Lung (tissue), 12 donors: ENCODE data around the gene GJD4. TPM values are rescaled to one million over a fixed set of nuclear protein-coding genes. Genes with fewer than 3 reads are reported as not detected.

ENCODE experiments used
- ATAC-seq: fragments of 200-7000 bp; cut with Tn5 transposase; one replicate; pipeline ENCODE4 v1.9.1; 2020; ENCODE audit warnings: moderate number of reproducible peaks; ENCODE audit not compliant: insufficient read depth, low FRiP score
- DNase-seq, 3 donors: peaks; one replicate each; pipeline ENCODE4 v3.0.0-alpha.2; 2013 to 2017
- H3K27ac ChIP-seq, 2 donors: one replicate each; pipeline ENCODE4 v1.5.1; 2013; ENCODE audit warnings: mild to moderate bottlenecking in 2 of 2, moderate library complexity in 2 of 2, control low read depth in 1 of 2, inconsistent platforms in 1 of 2, low read depth in 1 of 2, low read length in 1 of 2
- H3K27me3 ChIP-seq, 3 donors: one replicate each; pipeline ENCODE4 v1.5.1; 2013; ENCODE audit warnings: low read length in 2 of 3; ENCODE audit not compliant: control insufficient read depth in 3 of 3, insufficient read depth in 3 of 3
- H3K36me3 ChIP-seq, 4 donors: one replicate each; pipeline ENCODE4 v1.5.1; 2013; ENCODE audit warnings: low read length in 4 of 4, mild to moderate bottlenecking in 1 of 4, moderate library complexity in 1 of 4; ENCODE audit not compliant: control insufficient read depth in 4 of 4, insufficient read depth in 4 of 4
- H3K4me1 ChIP-seq, 5 donors: one replicate each; pipeline ENCODE4 v1.5.1; 2013; ENCODE audit warnings: low read length in 5 of 5, mild to moderate bottlenecking in 2 of 5, moderate library complexity in 1 of 5; ENCODE audit not compliant: control insufficient read depth in 5 of 5, insufficient read depth in 5 of 5
- H3K4me3 ChIP-seq: one replicate; pipeline ENCODE4 v1.5.1; 2013; ENCODE audit warnings: mild to moderate bottlenecking, control low read depth, moderate library complexity
- H3K9ac ChIP-seq, 2 donors: one replicate each; pipeline ENCODE4 v1.5.1; 2013; ENCODE audit warnings: low read length in 2 of 2, control low read depth in 1 of 2; ENCODE audit not compliant: insufficient read depth in 1 of 2
- H3K9me3 ChIP-seq, 4 donors: one replicate each; pipeline ENCODE4 v1.5.1; 2013; ENCODE audit warnings: low read length in 3 of 4, mild to moderate bottlenecking in 1 of 4, moderate library complexity in 1 of 4; ENCODE audit not compliant: control insufficient read depth in 4 of 4, insufficient read depth in 3 of 4
- CTCF ChIP-seq: IDR thresholded peaks from 2 replicates; pipeline ENCODE4 v1.5.1; 2012; ENCODE audit warnings: mild to moderate bottlenecking; ENCODE audit errors: control extremely low read depth, extremely low read depth
- WGBS, 2 donors: extraction: QIAGEN DNeasy Blood & Tissue Kit; methylation state at CpG; one replicate each; pipeline ENCODE4 v1.1.7; 2013; 5-methylcytosine and 5-hydroxymethylcytosine counted together
- polyA plus RNA-seq, 2 donors: library from polyadenylated mRNA; stranded (reverse); fragments of 200-250 nt; gene quantifications; one replicate each; pipeline ENCODE4 v1.2.1, GENCODE V29; 2013
- total RNA-seq, 2 donors: library from RNA; depleted of rRNA in 1 of 2; stranded (reverse); fragments of >200 nt in 1 of 2; gene quantifications; one replicate each; pipeline ENCODE4 v1.2.1, GENCODE V29; 2014 to 2021
- donor health status: control.
- donor health status: control.
- donor health status: Bipolar disorder and iron deficiency.
- donor health status: healthy.
- donor health status: DM: yes; HTN: yes; CAD: no.

Gene GJD4
- total and polyA plus RNA-seq, 4 donors: 0.07 TPM; not detected in 3

GRCh38 chr10:35600193-35600592 is 4.9 kb upstream of the GJD4 start:
- no peak for ATAC-seq
- DNase-seq: no peak
- Histone ChIP-seq H3K4me1 (no peaks in the 10 kb centered on the region), H3K9me3 (peaks cover 0 to 7% (median 0%) of the 10 kb centered on the region in 4 donors), H3K4me3 (no peak overlapping the region), H3K36me3 (no peaks in the 10 kb centered on the region), H3K27me3 (peaks cover 0 to 8% (median 0%) of the 10 kb centered on the region in 3 donors), H3K9ac (no peak overlapping the region), H3K27ac (no peak overlapping the region)
- TF ChIP-seq CTCF: no peak
- WGBS, 2 donors: 61 to 90% methylated on average over 2 of the region's 2 CpGs

DNA sequence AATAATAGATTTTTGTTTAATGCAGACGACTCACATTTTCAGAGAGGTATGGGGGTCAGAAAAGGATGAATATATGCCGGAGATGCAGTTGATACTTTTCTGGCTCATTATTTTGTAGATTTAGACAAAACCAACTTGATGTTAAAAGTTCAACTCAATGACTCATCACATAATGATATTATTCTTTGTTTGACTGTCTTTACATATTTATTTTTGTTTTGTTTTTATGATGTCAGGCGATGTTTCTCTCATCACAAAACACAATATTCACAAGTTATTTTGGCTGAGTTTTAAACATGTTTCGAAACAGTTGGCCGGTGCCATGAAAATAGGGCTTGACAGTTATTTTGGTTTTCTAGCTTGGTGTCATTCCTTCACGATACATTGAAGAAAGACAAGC is 1.3 kb downstream of the GJD4 start:
- Histone ChIP-seq H3K4me3 (no peak overlapping the region), H3K36me3 (no peaks in the 10 kb centered on the region), H3K4me1 (peaks cover 0 to 18% (median 3%) of the 10 kb centered on the region in 5 donors), H3K27me3 (peaks cover 0 to 12% (median 4%) of the 10 kb centered on the region in 3 donors), H3K9ac (no peak overlapping the region), H3K9me3 (peaks cover 0 to 14% (median 0%) of the 10 kb centered on the region in 4 donors), H3K27ac (no peak overlapping the region)
- no peak for TF ChIP-seq CTCF
- ATAC-seq (no peak), DNase-seq (peak; percentile 43 to 92 (median 89))
- WGBS, 2 donors: 81 to 88% methylated on average over 6 of the region's 6 CpGs

GRCh38 chr10:35607475-35608327 is 2.6 kb downstream of the GJD4 start:
- WGBS, 2 donors: 8 to 10% methylated on average over 78 of the region's 78 CpGs
- Histone ChIP-seq H3K27ac (no peak overlapping the region), H3K9me3 (peaks cover 0 to 11% (median 0%) of the 10 kb centered on the region in 4 donors), H3K4me1 (peaks cover 0 to 18% (median 3%) of the 10 kb centered on the region in 5 donors), H3K27me3 (peaks cover 0 to 12% (median 4%) of the 10 kb centered on the region in 3 donors), H3K9ac (no peak overlapping the region), H3K4me3 (peak overlapping the region; percentile 21), H3K36me3 (no peaks in the 10 kb centered on the region)
- no peak for TF ChIP-seq CTCF
- no peak for ATAC-seq
- peak; percentile 23 to 35 (median 35) for DNase-seq
